Stimulated activated CD8-positive, alpha-beta memory T cell treated with anti-CD3 and anti-CD28 coated beads, Interleukin-15, amount 100 ng/mL, for 48 hours (primary cell): ENCODE results near the gene SCGB3A2.
"Not testable (repeated sequence)": the region's sequence is repeated elsewhere in the genome, so short reads cannot be mapped to it uniquely, and the experiment has no call there.

ENCODE experiments used
- DNase-seq, 2 donors: peaks; one replicate each; pipeline ENCODE4 v3.0.0-alpha.2; 2020; ENCODE audit warnings: low read depth in 2 of 2

Gene SCGB3A2

GRCh38 chr5:147863454-147864158, 14.9 kb upstream of the SCGB3A2 start:
- DNase-seq, result no peak

- no peak for DNase-seq
These were observed 9.4 kb upstream of the SCGB3A2 start for GRCh38 chr5:147869112-147869511.

- DNase-seq, result not testable (repeated sequence)
These were observed 8.6 kb upstream of the SCGB3A2 start for GRCh38 chr5:147869892-147870291.

- not testable (repeated sequence) for DNase-seq
These were observed 6.4 kb upstream of the SCGB3A2 start for GRCh38 chr5:147871980-147872549.

GRCh38 chr5:147872744-147873435, 5.6 kb upstream of the SCGB3A2 start:
- DNase-seq, result not testable (repeated sequence)

GRCh38 chr5:147874118-147874875, 4.2 kb upstream of the SCGB3A2 start:
- not testable (repeated sequence) for DNase-seq

GRCh38 chr5:147874910-147875367, 3.6 kb upstream of the SCGB3A2 start:
- DNase-seq, result no peak

- DNase-seq, result no peak
These were observed 2.4 kb upstream of the SCGB3A2 start for GRCh38 chr5:147876141-147876540.

GRCh38 chr5:147876626-147877025, 1.9 kb upstream of the SCGB3A2 start:
- DNase-seq, result no peak

- no peak for DNase-seq
These were observed 1.3 kb downstream of the SCGB3A2 start for GRCh38 chr5:147879784-147880183.

GRCh38 chr5:147880487-147880886, 2.0 kb downstream of the SCGB3A2 start:
- DNase-seq, result no peak

- DNase-seq, result no peak
These were observed 4.2 kb downstream of the SCGB3A2 start for GRCh38 chr5:147882586-147883313.

- DNase-seq, result no peak
These were observed 8.6 kb downstream of the SCGB3A2 start for GRCh38 chr5:147887026-147887627.

- DNase-seq, result no peak
These were observed 9.4 kb downstream of the SCGB3A2 start for GRCh38 chr5:147887930-147888329.

- no peak for DNase-seq
These were observed 14.3 kb downstream of the SCGB3A2 start for GRCh38 chr5:147892696-147893296.

GRCh38 chr5:147893820-147894219, 15.3 kb downstream of the SCGB3A2 start:
- DNase-seq, result no peak

- no peak for DNase-seq
These were observed 17.4 kb downstream of the SCGB3A2 start for GRCh38 chr5:147895864-147896263.

- DNase-seq, result no peak
These were observed 20.4 kb downstream of the SCGB3A2 start for GRCh38 chr5:147898875-147899401.

GRCh38 chr5:147901599-147902039, 23.1 kb downstream of the SCGB3A2 start:
- no peak for DNase-seq

- DNase-seq, result no peak
These were observed 24.2 kb downstream of the SCGB3A2 start for GRCh38 chr5:147902609-147903115.
